HG02970 (cell line): ENCODE results near the gene DYNC2LI1.

ENCODE experiments used
- ATAC-seq: cut with Tn5 transposase; IDR thresholded peaks from one replicate; pipeline ENCODE4 v1.9.1; 2021; ENCODE audit warnings: mild to moderate bottlenecking, moderate library complexity, moderate number of reproducible peaks; ENCODE audit not compliant: unreplicated experiment, low FRiP score

Gene DYNC2LI1

GRCh38 chr2:43812006-43812405 is 38.2 kb downstream of the DYNC2LI1 start:
- ATAC-seq: no peak

- ATAC-seq: no peak
These were observed 39.1 kb downstream of the DYNC2LI1 start for GRCh38 chr2:43812947-43813346.

GRCh38 chr2:43814711-43815110 is 40.9 kb downstream of the DYNC2LI1 start:
- ATAC-seq: no peak

- no peak for ATAC-seq
These were observed 44.9 kb downstream of the DYNC2LI1 start for GRCh38 chr2:43818761-43819160.

- ATAC-seq: no peak
These were observed 45.8 kb downstream of the DYNC2LI1 start for GRCh38 chr2:43819491-43820163.

GRCh38 chr2:43822839-43823238 is 49.0 kb downstream of the DYNC2LI1 start:
- no peak for ATAC-seq

- no peak for ATAC-seq
These were observed 49.9 kb downstream of the DYNC2LI1 start for GRCh38 chr2:43823751-43824150.

- ATAC-seq: no peak
These were observed 50.7 kb downstream of the DYNC2LI1 start for GRCh38 chr2:43824512-43824911.

- ATAC-seq: no peak
These were observed 51.2 kb downstream of the DYNC2LI1 start for GRCh38 chr2:43824951-43825493.

GRCh38 chr2:43825841-43826240 is 52.0 kb downstream of the DYNC2LI1 start:
- no peak for ATAC-seq

- no peak for ATAC-seq
These were observed 52.7 kb downstream of the DYNC2LI1 start for GRCh38 chr2:43826305-43827250.

- no peak for ATAC-seq
These were observed 57.9 kb downstream of the DYNC2LI1 start for GRCh38 chr2:43831543-43832294.

- no peak for ATAC-seq
These were observed 58.6 kb downstream of the DYNC2LI1 start for GRCh38 chr2:43832457-43832856.

- no peak for ATAC-seq
These were observed 63.2 kb downstream of the DYNC2LI1 start for GRCh38 chr2:43837033-43837432.

- no peak for ATAC-seq
These were observed 64.2 kb downstream of the DYNC2LI1 start for GRCh38 chr2:43837831-43838559.

- ATAC-seq: no peak
These were observed 64.9 kb downstream of the DYNC2LI1 start, which contains the start of the genes ABCG5 and ABCG8 for GRCh38 chr2:43838560-43839267. Gene ABCG5, minus strand, starts transcription at chr2:43838839. Its CDS starts 160 bp downstream, at chr2:43838679. Gene ABCG8, plus strand, starts transcription at chr2:43838971. Its CDS starts 83 bp downstream, at chr2:43839054.

- ATAC-seq: no peak
These were observed 66.1 kb downstream of the DYNC2LI1 start for GRCh38 chr2:43839776-43840564.

- ATAC-seq: no peak
These were observed 67.1 kb downstream of the DYNC2LI1 start for GRCh38 chr2:43840965-43841364.
